ENCODE measurements around the gene IFIT1. TPM values are rescaled to one million over a fixed set of nuclear protein-coding genes. Genes with fewer than 3 reads are reported as not detected.

Gene IFIT1, protein sequence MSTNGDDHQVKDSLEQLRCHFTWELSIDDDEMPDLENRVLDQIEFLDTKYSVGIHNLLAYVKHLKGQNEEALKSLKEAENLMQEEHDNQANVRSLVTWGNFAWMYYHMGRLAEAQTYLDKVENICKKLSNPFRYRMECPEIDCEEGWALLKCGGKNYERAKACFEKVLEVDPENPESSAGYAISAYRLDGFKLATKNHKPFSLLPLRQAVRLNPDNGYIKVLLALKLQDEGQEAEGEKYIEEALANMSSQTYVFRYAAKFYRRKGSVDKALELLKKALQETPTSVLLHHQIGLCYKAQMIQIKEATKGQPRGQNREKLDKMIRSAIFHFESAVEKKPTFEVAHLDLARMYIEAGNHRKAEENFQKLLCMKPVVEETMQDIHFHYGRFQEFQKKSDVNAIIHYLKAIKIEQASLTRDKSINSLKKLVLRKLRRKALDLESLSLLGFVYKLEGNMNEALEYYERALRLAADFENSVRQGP
- total RNA-seq (2022; extraction: Qiagen RNA extraction), result 3.7 to 5.8 TPM (median 4.0 TPM) in 5 replicates

DNA sequence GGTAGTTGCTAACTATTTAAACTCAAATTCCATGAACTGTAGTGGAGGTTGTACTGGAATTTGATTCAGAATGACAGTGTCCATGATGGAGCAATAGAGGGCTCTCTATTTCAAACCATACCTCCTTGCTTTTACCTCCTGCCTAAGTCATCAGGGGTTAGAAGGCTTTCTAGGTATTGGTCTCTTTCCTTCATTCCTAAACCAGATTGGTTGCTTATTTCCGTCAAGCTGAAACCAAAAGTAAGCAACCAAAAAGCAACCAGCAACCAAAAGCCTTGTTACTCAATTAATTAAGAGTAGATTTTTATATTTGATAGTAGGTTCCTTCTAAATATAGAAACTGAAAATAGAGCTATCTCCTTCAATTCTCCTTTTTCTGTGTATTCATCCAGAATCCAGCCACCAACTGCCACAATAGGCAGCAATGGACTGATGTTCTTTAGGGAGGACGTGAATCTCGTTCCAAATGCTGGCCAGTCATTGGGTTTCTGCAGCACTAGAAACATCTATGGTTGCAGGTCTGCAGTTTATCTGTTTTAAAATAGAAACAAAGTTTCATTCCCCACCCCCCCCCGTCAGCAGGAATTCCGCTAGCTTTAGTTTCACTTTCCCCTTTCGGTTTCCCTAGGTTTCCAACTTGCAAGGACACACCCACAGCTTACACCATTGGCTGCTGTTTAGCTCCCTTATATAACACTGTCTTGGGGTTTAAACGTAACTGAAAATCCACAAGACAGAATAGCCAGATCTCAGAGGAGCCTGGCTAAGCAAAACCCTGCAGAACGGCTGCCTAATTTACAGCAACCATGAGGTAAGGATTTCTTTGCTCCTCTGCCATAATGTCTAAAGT lies at the start of gene IFIT1:
Gene IFIT1, plus strand, starts transcription at position 717 of the 850 bp plus-strand sequence. Its CDS starts 90 bp downstream, at position 807.

DNA sequence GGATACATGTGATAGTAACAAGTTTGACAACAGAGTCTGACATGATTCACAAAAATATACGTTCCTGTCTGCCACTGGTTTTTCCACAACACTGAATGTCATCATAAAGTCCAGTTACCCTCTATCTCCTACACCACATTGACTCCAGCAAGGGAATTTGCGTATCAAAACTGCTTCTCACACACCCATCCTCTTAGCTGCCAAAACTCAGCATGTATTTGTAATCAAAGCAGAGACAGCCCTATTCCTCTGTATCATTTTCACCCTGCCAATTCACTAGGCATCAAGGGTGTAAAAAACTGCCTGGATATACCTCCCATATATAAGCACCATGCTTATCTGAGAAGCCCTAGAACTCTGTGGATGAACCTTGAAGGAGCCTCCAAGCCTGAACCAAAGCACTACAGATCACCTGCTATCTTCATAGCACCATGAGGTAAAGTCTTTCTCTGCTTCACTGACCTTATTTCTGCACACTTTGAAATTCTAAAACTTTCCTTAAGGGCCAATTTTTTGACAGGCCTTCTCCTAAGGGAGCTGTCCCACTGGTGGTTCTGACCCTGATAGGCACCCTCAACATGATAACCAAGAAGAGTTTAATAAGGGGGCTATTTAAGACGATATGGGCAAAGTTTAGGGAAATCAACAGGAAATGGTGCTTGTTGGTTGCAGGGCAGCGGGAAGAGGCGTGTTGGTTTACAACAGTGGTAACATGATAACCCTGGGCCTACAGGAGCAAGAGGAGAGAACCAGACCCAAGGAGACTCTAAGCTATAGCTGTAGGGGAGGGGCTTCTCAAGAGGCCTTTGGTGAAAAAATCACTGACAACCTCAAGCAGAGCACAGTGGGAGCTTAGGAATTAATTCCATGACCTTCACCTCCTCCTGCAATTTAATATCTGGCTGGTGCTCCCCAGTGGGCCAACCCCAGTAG lies 14.5 kb upstream of the IFIT1 start, which contains the start of gene IFIT1B:
Gene IFIT1B, plus strand, starts transcription at position 352 of the 933 bp plus-strand sequence. Its CDS starts 80 bp downstream, at position 432.

DNA sequence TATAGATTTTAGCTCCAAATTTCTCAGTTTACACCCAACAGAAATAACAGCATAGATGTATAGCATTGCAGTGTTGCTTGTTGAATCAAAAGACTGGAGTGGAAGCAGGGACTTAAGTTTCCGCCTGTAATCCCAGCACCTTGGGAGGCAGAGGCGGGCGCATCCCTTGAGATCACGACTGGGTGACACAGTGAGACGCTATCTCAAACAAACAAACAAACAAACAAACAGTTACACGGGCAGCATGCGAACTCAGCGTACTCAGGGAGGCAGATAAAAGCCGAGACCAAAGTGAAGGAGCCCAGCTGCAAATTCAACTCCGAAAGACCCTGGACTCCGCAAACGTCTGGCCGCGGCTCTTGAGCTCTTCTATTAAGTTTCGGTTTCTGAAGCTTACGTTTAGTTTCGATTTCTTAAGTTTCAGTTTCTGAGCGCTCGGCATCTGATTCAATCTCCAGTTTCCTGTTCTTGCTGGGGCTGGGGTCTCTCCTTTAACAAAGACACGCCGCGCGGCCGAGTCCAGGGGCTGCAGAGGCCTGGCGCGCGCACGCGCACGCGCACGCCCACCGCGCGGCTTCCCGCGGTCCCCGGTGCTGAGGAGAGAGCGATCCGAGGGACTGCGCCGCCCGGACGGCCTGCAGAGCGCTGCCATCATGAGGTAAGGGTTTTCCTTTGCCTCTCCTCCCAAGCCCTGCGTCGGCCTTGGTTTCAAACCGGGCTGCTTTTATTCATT lies 21.9 kb downstream of the IFIT1 start, which contains the start of gene IFIT5:
Gene IFIT5, plus strand, starts transcription at position 423 of the 733 bp plus-strand sequence. Its CDS starts 231 bp downstream, at position 654.

Other genes with a start within 250 kb of the IFIT1 start
- gene CH25H, start 185.3 kb upstream of the IFIT1 start, total RNA-seq (2022; extraction: Qiagen RNA extraction), result 0.17 to 0.46 TPM (median 0.36 TPM) in 5 replicates
- 39.9 to 61.8 TPM (median 48.2 TPM) in 5 replicates for gene LIPA, start 140.8 kb upstream of the IFIT1 start, total RNA-seq (2022; extraction: Qiagen RNA extraction)
- gene IFIT2, start 90.6 kb upstream of the IFIT1 start, total RNA-seq (2022; extraction: Qiagen RNA extraction), result 1.4 to 2.7 TPM (median 2.0 TPM) in 5 replicates
- 3.4 to 5.3 TPM (median 4.5 TPM) in 5 replicates for gene IFIT3, start 64.6 kb upstream of the IFIT1 start, total RNA-seq (2022; extraction: Qiagen RNA extraction)
- gene IFIT1B, start 14.6 kb upstream of the IFIT1 start, total RNA-seq (2022; extraction: Qiagen RNA extraction), result not detected in 5 replicates
- 7.7 to 13.5 TPM (median 9.2 TPM) in 5 replicates for gene IFIT5, start 21.9 kb downstream of the IFIT1 start, total RNA-seq (2022; extraction: Qiagen RNA extraction)
- 0.43 to 0.89 TPM (median 0.55 TPM) in 5 replicates for gene SLC16A12, start 143.0 kb downstream of the IFIT1 start, total RNA-seq (2022; extraction: Qiagen RNA extraction)